Trophoblast cell (in vitro differentiated cells and primary cell): Measurements from ENCODE around the gene C17orf50.

ENCODE experiments used
- DNase-seq, 2 donors: peaks; one replicate each; pipeline ENCODE4 v3.0.0-alpha.2; 2016
- H2AFZ ChIP-seq: 2 replicates; pipeline ENCODE4 v1.6.1; 2013; ENCODE audit warnings: low read length, moderate library complexity, mild to moderate bottlenecking; ENCODE audit not compliant: insufficient read depth, poor library complexity
- H2AK5ac ChIP-seq: 2 replicates; pipeline ENCODE4 v1.6.1; 2013; ENCODE audit warnings: mild to moderate bottlenecking, low read length
- H2BK120ac ChIP-seq: 2 replicates; pipeline ENCODE4 v1.6.1; 2013; ENCODE audit warnings: low read length, mild to moderate bottlenecking, moderate library complexity; ENCODE audit not compliant: insufficient read depth, poor library complexity
- H2BK12ac ChIP-seq: 2 replicates; pipeline ENCODE4 v1.6.1; 2013; ENCODE audit warnings: mild to moderate bottlenecking, low read length, moderate library complexity
- H2BK5ac ChIP-seq: 2 replicates; pipeline ENCODE4 v1.6.1; 2013; ENCODE audit warnings: low read length, low read depth, moderate library complexity, mild to moderate bottlenecking; ENCODE audit not compliant: poor library complexity
- H3K14ac ChIP-seq: 2 replicates; pipeline ENCODE4 v1.6.1; 2013; ENCODE audit warnings: mild to moderate bottlenecking, low read length
- H3K18ac ChIP-seq: 2 replicates; pipeline ENCODE4 v1.6.1; 2013; ENCODE audit warnings: mild to moderate bottlenecking, low read length
- H3K23ac ChIP-seq: 2 replicates; pipeline ENCODE4 v1.6.1; 2013; ENCODE audit warnings: low read length
- H3K27ac ChIP-seq: 2 replicates; pipeline ENCODE4 v1.5.1; 2013; ENCODE audit warnings: low read depth, mild to moderate bottlenecking, inconsistent platforms, low read length, moderate library complexity
- H3K27me3 ChIP-seq: 2 replicates; pipeline ENCODE4 v1.6.1; 2013; ENCODE audit warnings: inconsistent platforms, mild to moderate bottlenecking, low read length, moderate library complexity; ENCODE audit not compliant: insufficient read depth
- H3K36me3 ChIP-seq, 2 experiments: 1 replicate in 1 of 2; 2 replicates in 1 of 2; pipeline ENCODE4 v1.6.1; 2013; ENCODE audit warnings: low read length in 2 of 2, mild to moderate bottlenecking in 2 of 2, moderate library complexity in 1 of 2; ENCODE audit not compliant: insufficient read depth in 2 of 2, control insufficient read depth in 1 of 2
- H3K4ac ChIP-seq: 2 replicates; pipeline ENCODE4 v1.6.1; 2013; ENCODE audit warnings: low read depth, mild to moderate bottlenecking, low read length, moderate library complexity
- H3K4me1 ChIP-seq, 2 experiments: 1 replicate in 1 of 2; 2 replicates in 1 of 2; pipeline ENCODE4 v1.6.1; 2013; ENCODE audit warnings: low read length in 2 of 2, mild to moderate bottlenecking in 2 of 2, moderate library complexity in 1 of 2; ENCODE audit not compliant: insufficient read depth in 2 of 2, control insufficient read depth in 1 of 2
- H3K4me2 ChIP-seq: 2 replicates; pipeline ENCODE4 v1.6.1; 2013; ENCODE audit warnings: inconsistent platforms, mild to moderate bottlenecking, low read length, moderate library complexity
- H3K4me3 ChIP-seq: 2 replicates; pipeline ENCODE4 v1.5.1; 2013; ENCODE audit warnings: mild to moderate bottlenecking, low read depth, low read length, inconsistent platforms
- H3K79me1 ChIP-seq: one replicate; pipeline ENCODE4 v1.6.1; 2013; ENCODE audit warnings: low read length
- H3K79me2 ChIP-seq: 2 replicates; pipeline ENCODE4 v1.6.1; 2013; ENCODE audit warnings: low read length, mild to moderate bottlenecking; ENCODE audit not compliant: control insufficient read depth, insufficient read depth, poor library complexity
- H3K9ac ChIP-seq: 2 replicates; pipeline ENCODE4 v1.6.1; 2013; ENCODE audit warnings: mild to moderate bottlenecking, low read length
- H3K9me3 ChIP-seq: 2 replicates; pipeline ENCODE4 v1.6.1; 2013; ENCODE audit warnings: low read depth, mild to moderate bottlenecking, control low read depth, inconsistent platforms, low read length; ENCODE audit not compliant: insufficient read depth
- H4K12ac ChIP-seq: 2 replicates; pipeline ENCODE4 v1.6.1; 2013; ENCODE audit warnings: low read depth, mild to moderate bottlenecking, low read length, moderate library complexity
- H4K8ac ChIP-seq: 2 replicates; pipeline ENCODE4 v1.6.1; 2013; ENCODE audit warnings: low read depth, mild to moderate bottlenecking, low read length, moderate library complexity
- H4K91ac ChIP-seq: one replicate; pipeline ENCODE4 v1.6.1; 2013; ENCODE audit warnings: low read depth, mild to moderate bottlenecking, low read length, moderate library complexity
- WGBS: extraction: QIAGEN DNeasy Blood & Tissue Kit; methylation state at CpG from one replicate; pipeline ENCODE4 v1.1.7; 2013; ENCODE audit warnings: missing lambda C conversion rate; ENCODE audit not compliant: insufficient read length, insufficient coverage; ENCODE audit errors: extremely low coverage; 5-methylcytosine and 5-hydroxymethylcytosine counted together

C17orf50 gene

GRCh38 chr17:35752945-35753764 is 7.5 kb upstream of the C17orf50 start, which contains the start of gene GAS2L2:
Gene GAS2L2, minus strand, starts transcription at chr17:35753239. Its CDS starts 389 bp downstream, at chr17:35752850.
- Histone ChIP-seq H3K18ac (no peak within 1 kb of the TSS), H4K91ac (no peak within 1 kb of the TSS), H2AK5ac (no peak within 1 kb of the TSS), H3K36me3 (no peaks in the 10 kb centered on the region), H3K4me1 (peaks cover 5% of the 10 kb centered on the region in 2 experiments), H3K79me1 (no peaks in the 10 kb centered on the region), H4K8ac (no peak within 1 kb of the TSS), H3K27ac (no peak within 1 kb of the TSS), H3K14ac (no peak within 1 kb of the TSS), H2BK12ac (no peak within 1 kb of the TSS), H4K12ac (no peak within 1 kb of the TSS), H3K4me2 (no peak within 1 kb of the TSS), H3K79me2 (no peaks in the 10 kb centered on the region), H2BK5ac (no peak within 1 kb of the TSS), H3K9ac (no peak within 1 kb of the TSS), H3K4me3 (no peak within 1 kb of the TSS), H2BK120ac (no peak within 1 kb of the TSS), H3K4ac (no peak within 1 kb of the TSS), H3K27me3 (no peaks in the 10 kb centered on the region), H3K9me3 (no peaks in the 10 kb centered on the region), H3K23ac (no peak within 1 kb of the TSS), H2AFZ (no peak within 1 kb of the TSS)
- WGBS = no CpG with 5 or more reads among the region's 9 CpGs
- no peak for DNase-seq

GRCh38 chr17:35757243-35757642 is 3.4 kb upstream of the C17orf50 start:
- no peaks in the 10 kb centered on the region for H3K27me3 ChIP-seq
- H3K4me2 ChIP-seq = no peak overlapping the region
- H4K91ac ChIP-seq = no peak overlapping the region
- H3K9me3 ChIP-seq = no peaks in the 10 kb centered on the region
- DNase-seq = no peak
- H4K8ac ChIP-seq = no peak overlapping the region
- no peaks in the 10 kb centered on the region for H3K79me1 ChIP-seq
- H3K9ac ChIP-seq = no peak overlapping the region
- no peak overlapping the region for H3K27ac ChIP-seq
- H3K79me2 ChIP-seq = no peaks in the 10 kb centered on the region
- H2BK5ac ChIP-seq = no peak overlapping the region
- H2BK12ac ChIP-seq = no peak overlapping the region
- no peak overlapping the region for H3K23ac ChIP-seq
- H3K14ac ChIP-seq = no peak overlapping the region
- H2AK5ac ChIP-seq = no peak overlapping the region
- no peak overlapping the region for H2BK120ac ChIP-seq
- H2AFZ ChIP-seq = no peak overlapping the region
- H3K4me1 ChIP-seq = no peaks in the 10 kb centered on the region
- H3K36me3 ChIP-seq = no peaks in the 10 kb centered on the region
- no peak overlapping the region for H3K18ac ChIP-seq
- no peak overlapping the region for H3K4ac ChIP-seq
- no peak overlapping the region for H3K4me3 ChIP-seq
- no peak overlapping the region for H4K12ac ChIP-seq

GRCh38 chr17:35761601-35762000 is 914 bp downstream of the C17orf50 start:
- no peak overlapping the region for H2BK12ac ChIP-seq
- no peak overlapping the region for H3K4me3 ChIP-seq
- WGBS = no CpG with 5 or more reads among the region's 5 CpGs
- no peak overlapping the region for H4K12ac ChIP-seq
- H3K79me2 ChIP-seq = no peaks in the 10 kb centered on the region
- H2BK120ac ChIP-seq = no peak overlapping the region
- H3K4me1 ChIP-seq = peaks cover 15 to 23% of the 10 kb centered on the region in 2 experiments
- H3K79me1 ChIP-seq = peaks cover under 1% of the 10 kb centered on the region
- H3K36me3 ChIP-seq = no peaks in the 10 kb centered on the region
- no peak overlapping the region for H3K9ac ChIP-seq
- no peak overlapping the region for H2BK5ac ChIP-seq
- H3K27ac ChIP-seq = no peak overlapping the region
- no peaks in the 10 kb centered on the region for H3K9me3 ChIP-seq
- H4K8ac ChIP-seq = no peak overlapping the region
- no peak overlapping the region for H3K18ac ChIP-seq
- no peak overlapping the region for H3K4ac ChIP-seq
- no peak overlapping the region for H4K91ac ChIP-seq
- H3K23ac ChIP-seq = no peak overlapping the region
- no peak overlapping the region for H3K14ac ChIP-seq
- DNase-seq = no peak
- no peak overlapping the region for H2AK5ac ChIP-seq
- no peak overlapping the region for H3K4me2 ChIP-seq
- H2AFZ ChIP-seq = no peak overlapping the region
- no peaks in the 10 kb centered on the region for H3K27me3 ChIP-seq

- Histone ChIP-seq H4K8ac (no peak overlapping the region), H3K14ac (no peak overlapping the region), H2BK120ac (no peak overlapping the region), H4K91ac (no peak overlapping the region), H2AK5ac (no peak overlapping the region), H3K9me3 (no peaks in the 10 kb centered on the region), H3K79me2 (no peaks in the 10 kb centered on the region), H3K9ac (no peak overlapping the region), H3K4me3 (no peak overlapping the region), H3K27me3 (no peaks in the 10 kb centered on the region), H3K4me2 (peak overlapping the region; percentile 65), H2AFZ (no peak overlapping the region), H3K4ac (no peak overlapping the region), H3K36me3 (no peaks in the 10 kb centered on the region), H4K12ac (no peak overlapping the region), H3K27ac (no peak overlapping the region), H3K23ac (no peak overlapping the region), H3K18ac (no peak overlapping the region), H3K79me1 (peaks cover 2% of the 10 kb centered on the region), H3K4me1 (peaks cover 15 to 24% of the 10 kb centered on the region in 2 experiments), H2BK12ac (no peak overlapping the region), H2BK5ac (no peak overlapping the region)
- DNase-seq = no peak
- WGBS = no CpG with 5 or more reads among the region's 17 CpGs
These were observed 3.1 kb downstream of the C17orf50 start for GRCh38 chr17:35763767-35764122.
